Gastroesophageal sphincter (tissue), 4 donors: Measurements from ENCODE around the gene PPP2R3C. TPM values are rescaled to one million over a fixed set of nuclear protein-coding genes. Genes with fewer than 3 reads are reported as not detected.

Source experiments
- ATAC-seq: fragments of 150-250 bp; one replicate; pipeline ENCODE4 v1.9.1; 2016; ENCODE audit warnings: mild to moderate bottlenecking, moderate library complexity
- H3K27ac ChIP-seq, 4 donors: fragments of 200-600 bp; sonication (generic) in 3 of 4; 1 replicate in 3 of 4; 2 replicates in 1 of 4; pipeline ENCODE4 v1.5.1; 2016 to 2019
- H3K27me3 ChIP-seq: fragments of 200-600 bp; sonication (generic); one replicate; pipeline ENCODE4 v1.5.1; 2019
- H3K36me3 ChIP-seq, 2 donors: fragments of 200-600 bp; sonication (generic); one replicate each; pipeline ENCODE4 v1.5.1; 2019; ENCODE audit warnings: control low read depth in 1 of 2
- H3K4me1 ChIP-seq, 3 donors: fragments of 200-600 bp; sonication (generic); 1 replicate in 2 of 3; 2 replicates in 1 of 3; pipeline ENCODE4 v1.5.1; 2016 to 2019; ENCODE audit warnings: control low read depth in 2 of 3
- H3K4me3 ChIP-seq, 2 donors: fragments of 200-600 bp; sonication (generic); one replicate each; pipeline ENCODE4 v1.5.1; 2019; ENCODE audit warnings: mild to moderate bottlenecking in 1 of 2, moderate library complexity in 1 of 2
- H3K9me3 ChIP-seq, 3 donors: fragments of 200-600 bp; sonication (generic); one replicate each; pipeline ENCODE4 v1.5.1; 2017 to 2019; ENCODE audit warnings: control low read depth in 2 of 3
- CTCF ChIP-seq, 4 experiments: fragments of 200-600 bp in 2 of 4; fragments of 450-650 bp in 2 of 4; sonication (generic) in 1 of 4; IDR thresholded peaks; one replicate each; pipeline ENCODE4 v1.5.1; 2017 to 2019; ENCODE audit warnings: antibody characterized with exemption in 4 of 4, mild to moderate bottlenecking in 2 of 4, moderate library complexity in 2 of 4
- EP300 ChIP-seq: sonication (generic); formaldehyde crosslinking; IDR thresholded peaks from one replicate; pipeline ENCODE4 v1.6.1; 2017; ENCODE audit warnings: antibody characterized with exemption, mild to moderate bottlenecking
- POLR2A ChIP-seq, 2 donors: fragments of 450-650 bp; IDR thresholded peaks; one replicate each; pipeline ENCODE4 v1.6.1; 2017; ENCODE audit warnings: antibody characterized with exemption in 2 of 2, mild to moderate bottlenecking in 2 of 2, moderate library complexity in 1 of 2
- POLR2AphosphoS5 ChIP-seq: sonication (generic); formaldehyde crosslinking; IDR thresholded peaks from one replicate; pipeline ENCODE4 v1.6.1; 2017; ENCODE audit warnings: antibody characterized with exemption
- WGBS, 2 donors: methylation state at CpG; one replicate each; pipeline ENCODE4 v1.1.5; 2018; ENCODE audit warnings: low coverage in 1 of 2; 5-methylcytosine and 5-hydroxymethylcytosine counted together
- total RNA-seq, 4 donors: library from RNA; depleted of rRNA; stranded (reverse); fragments of >200 nt; gene quantifications; one replicate each; pipeline ENCODE4 v1.1.0, GENCODE V29; 2016

Gene PPP2R3C
- total RNA-seq, 4 donors from 2014 or later: 29.3 to 44.9 (median 32.4) TPM

- Histone ChIP-seq H3K27ac (no peak overlapping the region), H3K9me3 (no peaks in the 10 kb centered on the region), H3K4me1 (no peaks in the 10 kb centered on the region), H3K27me3 (no peaks in the 10 kb centered on the region), H3K36me3 (peaks cover 0 to 61% of the 10 kb centered on the region in 2 donors), H3K4me3 (no peak overlapping the region)
- ATAC-seq: no peak
- WGBS, 2 donors: 100% methylated on average over 1 to 2 of the region's 4 CpGs
- TF ChIP-seq POLR2AphosphoS5 (no peak), CTCF (IDR thresholded peaks at IDR 0.05) (no peak), POLR2A (IDR thresholded peaks at IDR 0.05) (no peak), EP300 (no peak)
Measured at GRCh38 chr14:35134329-35135123, 12.7 kb upstream of the PPP2R3C start.

- 0% methylated on average over 1 of the region's 6 CpGs for WGBS, 2 donors
Measured at GRCh38 chr14:35133542-35134328, 11.9 kb upstream of the PPP2R3C start.

GRCh38 chr14:35124127-35124526 is 2.3 kb upstream of the PPP2R3C start:
- H3K36me3 ChIP-seq: peaks cover 0 to 12% of the 10 kb centered on the region in 2 donors
- WGBS, 2 donors: 87 to 100% methylated on average over 1 of the region's 1 CpG
- H3K9me3 ChIP-seq: no peaks in the 10 kb centered on the region
- TF ChIP-seq POLR2AphosphoS5 (no peak), CTCF (IDR thresholded peaks at IDR 0.05) (no peak), EP300 (no peak), POLR2A (IDR thresholded peaks at IDR 0.05) (no peak)
- no peaks in the 10 kb centered on the region for H3K27me3 ChIP-seq
- no peak for ATAC-seq
- H3K4me3 ChIP-seq: no peak overlapping the region
- H3K4me1 ChIP-seq: peaks cover 0 to 52% (median 8%) of the 10 kb centered on the region in 3 donors
- no peak overlapping the region for H3K27ac ChIP-seq

More at GRCh38 chr14:35133542-35134328, 11.9 kb upstream of the PPP2R3C start:
- no peak overlapping the region for H3K4me3 ChIP-seq
- H3K27me3 ChIP-seq: no peaks in the 10 kb centered on the region
- ATAC-seq: no peak
- H3K36me3 ChIP-seq: peaks cover 0 to 56% of the 10 kb centered on the region in 2 donors
- no peaks in the 10 kb centered on the region for H3K9me3 ChIP-seq
- TF ChIP-seq EP300: no peak
- TF ChIP-seq POLR2AphosphoS5: no peak
- no peak for TF ChIP-seq CTCF (IDR thresholded peaks at IDR 0.05)
- no peak for TF ChIP-seq POLR2A (IDR thresholded peaks at IDR 0.05)
- H3K27ac ChIP-seq: no peak overlapping the region
- no peaks in the 10 kb centered on the region for H3K4me1 ChIP-seq

DNA sequence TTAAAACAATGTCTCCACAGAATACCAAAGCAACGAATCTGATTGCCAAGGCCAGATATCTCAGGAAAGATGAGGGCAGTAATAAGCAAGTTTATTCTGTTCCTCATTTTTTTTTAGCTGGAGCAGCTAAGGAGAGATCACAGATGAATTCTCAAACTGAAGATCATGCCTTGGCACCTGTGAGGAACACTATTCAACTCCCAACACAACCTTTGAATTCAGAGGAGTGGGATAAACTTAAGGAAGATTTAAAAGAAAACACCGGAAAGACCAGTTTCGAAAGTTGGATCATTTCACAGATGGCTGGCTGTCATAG is 1.6 kb upstream of the PPP2R3C start:
- Histone ChIP-seq H3K36me3 (peaks cover 0 to 10% of the 10 kb centered on the region in 2 donors), H3K9me3 (no peaks in the 10 kb centered on the region), H3K4me3 (peak overlapping the region in 1 of 2 donors; percentile 63), H3K27ac (peak overlapping the region in 3 of 4 donors; percentile 91 to 96 (median 92)), H3K4me1 (peaks cover 0 to 59% (median 8%) of the 10 kb centered on the region in 3 donors), H3K27me3 (no peaks in the 10 kb centered on the region)
- WGBS, 2 donors: 33 to 49% methylated on average over 2 to 3 of the region's 3 CpGs
- no peak for TF ChIP-seq CTCF (IDR thresholded peaks at IDR 0.05)
- no peak for TF ChIP-seq EP300
- TF ChIP-seq POLR2A (IDR thresholded peaks at IDR 0.05): no peak
- no peak for TF ChIP-seq POLR2AphosphoS5
- no peak for ATAC-seq
